GM12801 (cell line): ENCODE data around the gene TCTA.

Experiments used
- TF ChIP-seq, protein P1 (sequence below): IDR thresholded peaks from one replicate; pipeline ENCODE4 v1.5.1; 2011; ENCODE audit warnings: control low read depth; ENCODE audit not compliant: insufficient read length; ENCODE audit errors: extremely low read depth

Gene TCTA

DNA sequence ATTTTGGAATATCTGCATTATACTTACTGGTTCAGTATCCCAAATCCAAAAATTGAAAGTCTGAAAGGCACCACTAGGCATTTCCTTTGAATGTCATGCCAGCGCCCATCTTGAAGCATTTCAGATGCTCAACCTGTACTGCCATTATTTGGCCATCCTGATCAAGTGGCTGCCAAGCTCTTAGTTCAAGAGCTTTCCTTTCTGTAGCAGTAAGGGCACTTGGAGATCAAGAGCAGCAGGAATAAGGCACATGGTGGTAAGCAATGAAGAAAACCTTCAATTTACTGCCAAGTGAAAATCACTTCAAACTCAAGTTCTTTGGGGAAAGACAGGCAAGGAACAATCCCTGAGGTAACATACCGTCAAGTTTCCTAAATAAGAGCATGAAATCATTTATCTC is 10.5 kb upstream of the TCTA start:
- TF ChIP-seq, protein P1, sequence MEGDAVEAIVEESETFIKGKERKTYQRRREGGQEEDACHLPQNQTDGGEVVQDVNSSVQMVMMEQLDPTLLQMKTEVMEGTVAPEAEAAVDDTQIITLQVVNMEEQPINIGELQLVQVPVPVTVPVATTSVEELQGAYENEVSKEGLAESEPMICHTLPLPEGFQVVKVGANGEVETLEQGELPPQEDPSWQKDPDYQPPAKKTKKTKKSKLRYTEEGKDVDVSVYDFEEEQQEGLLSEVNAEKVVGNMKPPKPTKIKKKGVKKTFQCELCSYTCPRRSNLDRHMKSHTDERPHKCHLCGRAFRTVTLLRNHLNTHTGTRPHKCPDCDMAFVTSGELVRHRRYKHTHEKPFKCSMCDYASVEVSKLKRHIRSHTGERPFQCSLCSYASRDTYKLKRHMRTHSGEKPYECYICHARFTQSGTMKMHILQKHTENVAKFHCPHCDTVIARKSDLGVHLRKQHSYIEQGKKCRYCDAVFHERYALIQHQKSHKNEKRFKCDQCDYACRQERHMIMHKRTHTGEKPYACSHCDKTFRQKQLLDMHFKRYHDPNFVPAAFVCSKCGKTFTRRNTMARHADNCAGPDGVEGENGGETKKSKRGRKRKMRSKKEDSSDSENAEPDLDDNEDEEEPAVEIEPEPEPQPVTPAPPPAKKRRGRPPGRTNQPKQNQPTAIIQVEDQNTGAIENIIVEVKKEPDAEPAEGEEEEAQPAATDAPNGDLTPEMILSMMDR: no peak

DNA sequence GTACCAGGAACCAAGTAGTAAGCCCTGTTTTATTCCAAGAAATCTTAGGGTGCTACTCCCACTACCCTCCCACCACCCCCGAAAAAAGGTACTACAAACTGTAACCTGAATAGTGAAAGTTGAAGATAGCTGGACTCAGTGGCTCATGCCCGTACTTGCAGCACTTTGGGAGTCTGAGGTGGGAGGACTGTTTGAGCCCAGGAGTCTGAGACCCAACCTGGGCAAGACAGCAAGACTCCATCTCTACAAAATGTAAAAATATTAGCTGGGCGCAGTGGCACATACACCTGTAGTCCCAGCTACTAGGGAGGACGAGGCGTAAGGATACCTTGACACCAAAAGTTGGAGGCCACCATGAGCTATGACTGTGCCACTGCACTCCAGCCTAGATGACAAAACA is 8.3 kb upstream of the TCTA start:
- TF ChIP-seq, protein P1: no peak

DNA sequence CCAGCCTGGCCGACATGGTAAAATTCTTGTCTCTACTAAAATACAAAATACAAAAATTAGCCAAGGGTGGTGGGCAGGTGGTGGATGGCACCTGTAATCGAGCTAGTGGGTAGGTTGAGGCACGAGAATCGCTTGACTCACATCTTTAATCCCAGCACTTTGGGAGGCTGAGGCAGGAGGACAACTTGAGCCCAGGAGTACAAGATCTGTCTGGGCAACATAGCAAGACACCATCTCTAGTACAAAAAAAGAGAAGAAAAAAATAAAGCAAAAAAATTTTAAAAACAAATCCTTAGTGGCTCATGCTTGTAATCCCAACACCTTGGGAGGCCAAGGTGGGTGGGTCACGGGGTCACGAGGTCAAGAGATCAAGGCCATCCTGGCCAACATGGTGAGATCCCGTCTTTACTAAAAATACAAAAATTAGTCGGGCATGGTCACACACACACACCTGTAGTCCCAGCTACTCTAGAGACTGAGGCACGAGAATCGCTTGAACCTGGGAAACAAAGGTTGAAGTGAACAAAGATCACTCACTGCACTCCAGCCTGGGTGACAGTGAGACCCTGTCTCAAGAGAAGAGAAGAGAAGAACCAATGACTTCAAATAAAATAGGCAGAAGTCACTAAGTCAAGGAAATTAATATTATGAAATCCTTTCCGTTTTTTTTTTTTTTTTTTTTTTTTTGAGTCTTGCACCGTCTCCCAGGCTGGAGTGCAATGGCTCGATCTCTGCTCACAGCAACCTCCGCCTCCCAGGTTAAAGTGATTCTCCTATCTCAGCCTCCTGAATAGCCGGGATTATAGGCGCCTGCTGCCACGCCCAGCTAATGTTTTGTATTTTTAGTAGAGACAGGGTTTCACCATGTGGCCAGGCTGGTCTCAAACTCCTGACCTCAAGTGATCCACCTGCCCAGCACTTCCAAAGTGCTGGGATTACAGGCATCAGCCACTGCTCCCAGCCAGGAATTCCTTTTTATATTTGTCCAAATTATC is 5.4 kb upstream of the TCTA start:
- TF ChIP-seq, protein P1: no peak

DNA sequence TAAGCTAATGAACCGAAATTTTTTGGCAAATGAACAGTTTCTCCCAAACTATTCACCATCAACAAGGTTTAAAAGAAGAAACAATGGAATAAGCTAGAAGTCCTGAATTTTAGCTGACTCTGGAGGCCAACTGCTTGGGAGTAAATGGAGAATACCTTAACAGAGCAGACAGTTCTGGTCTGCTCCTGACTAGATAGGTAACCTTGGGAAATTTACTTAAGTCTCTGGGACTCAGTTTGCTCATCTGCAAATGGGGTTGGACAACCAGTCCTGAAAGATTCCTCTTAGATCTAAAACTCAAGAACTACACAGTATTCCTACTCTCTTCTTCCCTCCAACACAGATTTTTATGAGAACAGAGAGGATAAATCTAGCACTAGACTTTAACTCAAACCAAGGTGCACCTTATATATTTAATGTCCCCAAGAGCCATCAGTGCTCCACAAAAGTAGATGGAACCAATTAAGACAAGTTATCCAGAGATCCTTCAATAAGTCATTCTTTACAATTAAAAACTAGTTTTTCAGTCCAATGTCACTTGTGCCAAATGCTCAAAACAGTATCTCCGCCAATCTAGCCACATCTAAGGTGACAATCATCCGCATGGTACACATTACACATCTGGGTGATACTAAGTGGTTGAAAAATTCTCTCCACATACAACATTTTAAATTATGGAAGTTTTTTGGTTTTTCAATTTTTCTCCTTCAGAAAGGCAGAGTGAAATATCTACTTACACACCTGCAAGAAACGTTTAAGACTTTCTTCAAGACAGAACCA is 2.0 kb upstream of the TCTA start:
- TF ChIP-seq, protein P1: no peak

DNA sequence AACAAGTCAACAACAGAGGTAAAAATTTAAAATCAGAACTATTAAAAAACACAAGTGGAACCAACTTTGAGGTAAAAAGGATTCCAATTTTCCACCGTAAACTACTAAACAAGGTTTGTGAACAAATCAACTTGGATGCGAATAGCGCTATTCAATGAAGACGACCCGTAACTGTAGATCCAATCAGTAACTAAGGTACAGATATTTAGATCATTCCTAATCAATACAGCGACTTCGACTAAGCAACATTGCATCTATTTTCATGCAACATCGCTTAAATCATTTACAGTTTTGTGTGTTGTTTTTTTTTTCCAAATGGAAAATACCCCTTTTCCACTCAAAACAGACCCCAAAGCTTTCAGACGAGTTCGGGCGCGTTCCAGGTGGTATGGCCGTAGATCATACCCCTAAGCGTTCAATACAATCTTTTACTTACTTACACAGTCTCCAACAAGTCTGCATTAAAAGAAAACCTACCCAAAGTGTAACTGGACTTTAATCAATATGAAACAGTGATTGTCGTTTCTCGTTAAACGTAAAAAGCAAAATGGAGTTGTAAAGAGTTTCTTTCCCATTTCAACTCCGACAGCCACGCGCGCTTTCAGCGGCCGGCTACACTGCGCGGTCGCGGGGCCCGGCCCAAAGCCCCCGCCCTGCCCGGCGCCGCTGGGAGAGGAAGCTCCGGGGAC is 1.2 kb upstream of the TCTA start:
- TF ChIP-seq, protein P1: no peak

DNA sequence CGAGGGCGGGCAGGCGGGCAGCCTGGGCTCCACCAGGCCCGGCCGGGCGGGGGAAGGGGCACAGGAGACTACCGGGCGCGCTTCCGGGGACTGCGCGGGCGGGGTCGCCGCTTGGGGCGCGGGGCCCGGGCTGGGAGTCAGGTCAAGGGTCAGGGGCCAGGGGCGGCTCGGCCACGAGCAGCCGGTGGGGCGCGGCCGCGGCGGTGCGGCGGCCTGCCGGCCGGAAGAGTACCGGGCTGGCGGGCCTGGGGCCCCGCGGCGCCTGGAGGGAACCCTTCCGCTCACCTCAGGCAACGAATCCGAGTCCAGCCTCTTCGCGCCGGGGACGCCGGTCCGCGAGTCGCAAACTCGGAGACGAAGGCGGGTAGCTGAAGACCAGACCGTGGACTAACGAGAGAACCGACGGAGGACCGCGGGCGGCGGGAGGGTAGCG is 672 bp upstream of the TCTA start:
- TF ChIP-seq, protein P1: no peak
